Measurements from ENCODE around the gene PSME1.

DNA sequence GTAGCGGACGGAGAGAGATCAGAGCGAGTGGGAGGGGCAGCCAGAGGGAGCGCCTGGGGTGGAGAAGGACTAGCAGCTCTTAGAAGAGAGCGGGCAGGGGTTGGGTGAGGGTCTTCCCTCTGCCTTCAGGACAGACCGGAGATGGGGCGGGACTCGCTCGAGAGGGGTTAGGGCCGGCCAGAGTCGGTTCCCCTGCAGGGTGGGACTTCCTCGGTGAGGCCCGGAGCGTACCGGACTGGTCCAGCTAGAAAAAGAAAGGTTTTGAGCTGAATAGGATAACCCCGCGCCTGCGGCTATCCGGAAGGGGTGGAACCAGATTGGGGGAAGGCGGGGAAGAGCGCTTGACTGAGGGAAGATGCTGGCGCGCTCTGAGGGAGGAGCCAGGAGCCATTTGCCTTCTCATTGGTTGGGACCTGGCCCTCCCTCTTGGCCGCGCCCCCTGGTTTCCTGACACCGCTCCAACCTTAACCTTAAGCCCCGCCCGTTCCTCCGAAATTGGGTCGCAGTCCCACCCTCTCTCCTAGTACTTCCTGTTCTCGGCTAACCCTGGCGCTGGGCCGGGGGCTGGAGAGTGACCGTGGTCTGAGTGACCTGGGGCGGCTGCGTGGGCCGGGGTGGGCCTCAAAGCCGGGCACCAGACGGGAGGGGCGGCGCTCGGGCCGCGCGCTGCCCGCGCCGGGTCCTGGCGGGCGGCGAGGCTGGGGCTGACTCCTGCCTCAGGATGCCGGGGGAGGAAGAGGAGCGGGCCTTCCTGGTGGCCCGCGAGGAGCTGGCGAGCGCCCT is 11.2 kb downstream of the PSME1 start, which contains the start of gene RNF31:
- TF ChIP-seq POLR2A (IDR thresholded peaks at IDR 0.05; ENCODE audit: low read depth, low read length) (peak; percentile 75), POLR2AphosphoS5 (IDR thresholded peaks at IDR 0.05; ENCODE audit: insufficient read depth, low read depth, low read length) (peak; percentile 67), FOS (IDR thresholded peaks at IDR 0.05; ENCODE audit: borderline replicate concordance, insufficient read depth, low read length) (no peak)

Measured in endothelial cell of umbilical vein (primary cell).